GM12878 (cell line): ENCODE measurements around the gene ATP5MK.
A peak's percentile ranks its signal among the peaks of the same experiment; 100 is the strongest.

Source experiments
- BHLHE40 ChIP-seq, 2 experiments: fragments of 450-650 bp in 1 of 2; IDR thresholded peaks; 2 replicates each; pipeline ENCODE4 v1.6.1; 2011 to 2017; ENCODE audit warnings: low read depth in 2 of 2, borderline replicate concordance in 1 of 2, improper control_type of control experiment in 1 of 2, low read length in 1 of 2, mild to moderate bottlenecking in 1 of 2
- CBFB ChIP-seq: IDR thresholded peaks from 2 replicates; pipeline ENCODE4 v1.6.1; 2016; ENCODE audit warnings: antibody characterized with exemption, low read depth
- CTCF ChIP-seq, 3 experiments: IDR thresholded peaks in 2 of 3; conservative IDR thresholded peaks in 1 of 3; 2 replicates each; pipeline ENCODE4 v1.5.1; 2011; ENCODE audit warnings: low read depth in 3 of 3, low read length in 3 of 3, mild to moderate bottlenecking in 3 of 3, control low read depth in 2 of 3, moderate library complexity in 2 of 3, inconsistent platforms in 1 of 3, mixed read lengths in 1 of 3; ENCODE audit not compliant: control insufficient read depth in 2 of 3, insufficient read depth in 1 of 3; ENCODE audit errors: extremely low read depth in 1 of 3
- NR2C1 ChIP-seq: fragments of 450-650 bp; IDR thresholded peaks from 2 replicates; pipeline ENCODE4 v1.6.1; 2017; ENCODE audit warnings: antibody characterized with exemption, mild to moderate bottlenecking, moderate library complexity
- PKNOX1 ChIP-seq: fragments of 450-650 bp; IDR thresholded peaks from 2 replicates; pipeline ENCODE4 v1.6.1; 2016; ENCODE audit warnings: mild to moderate bottlenecking
- POLR2A ChIP-seq: IDR thresholded peaks from 2 replicates; pipeline ENCODE4 v1.6.1; 2011; ENCODE audit warnings: low read depth, mild to moderate bottlenecking, low read length
- RAD21 ChIP-seq: IDR thresholded peaks from 2 replicates; pipeline ENCODE4 v1.6.1; 2011; ENCODE audit warnings: mild to moderate bottlenecking, low read depth, low read length, moderate library complexity; ENCODE audit not compliant: insufficient read depth
- RELA ChIP-seq: fragments of 450-650 bp; IDR thresholded peaks from 2 replicates; pipeline ENCODE4 v1.8.0; 2014; ENCODE audit warnings: borderline replicate concordance; ENCODE audit not compliant: partially characterized antibody
- SIX5 ChIP-seq: IDR thresholded peaks from 2 replicates; pipeline ENCODE4 v1.6.1; 2011; ENCODE audit warnings: mild to moderate bottlenecking, low read depth, low read length, moderate library complexity; ENCODE audit not compliant: severe bottlenecking
- SP1 ChIP-seq: IDR thresholded peaks from one replicate; pipeline ENCODE4 v1.6.1; 2011; ENCODE audit warnings: low read depth, low read length
- USF1 ChIP-seq: IDR thresholded peaks from 2 replicates; pipeline ENCODE4 v1.6.1; 2011; ENCODE audit warnings: borderline replicate concordance, low read depth, mild to moderate bottlenecking, moderate library complexity, mixed read lengths, low read length; ENCODE audit not compliant: insufficient read depth; ENCODE audit errors: extremely low read length

GRCh38 chr10:103416436-103417147 lies 20.3 kb upstream of the ATP5MK start:
- peak; percentile 39 to 80 (median 59); a peak in 5 of 6 replicates for TF ChIP-seq CTCF (IDR thresholded peaks at IDR 0.05 in 2 of 3, conservative IDR thresholded peaks at IDR 0.05 in 1 of 3; ENCODE audit: control insufficient read depth in 2 of 3, extremely low read depth in 1 of 3, insufficient read depth in 1 of 3, low read depth in 3 of 3, low read length in 3 of 3)
- TF ChIP-seq SIX5, result no peak
- no peak for TF ChIP-seq CBFB
- no peak for TF ChIP-seq NR2C1
- no peak for TF ChIP-seq BHLHE40 (IDR thresholded peaks at IDR 0.05; ENCODE audit: borderline replicate concordance in 1 of 2, low read depth in 2 of 2, low read length in 1 of 2)
- no peak for TF ChIP-seq USF1
- TF ChIP-seq POLR2A, result no peak
- TF ChIP-seq PKNOX1, result no peak
- TF ChIP-seq RELA, result no peak
- peak; percentile 79 for TF ChIP-seq RAD21
- TF ChIP-seq SP1, result no peak
